Endothelial cell of umbilical vein (primary cell): ENCODE data around the gene TEX11.

ENCODE experiments used
- CTCF ChIP-seq, 2 donors: IDR thresholded peaks; 1 replicate in 1 of 2; 2 replicates in 1 of 2; pipeline ENCODE4 v1.5.1; 2011; ENCODE audit warnings: low read length in 2 of 2, mild to moderate bottlenecking in 2 of 2, moderate library complexity in 2 of 2, control low read depth in 1 of 2, inconsistent platforms in 1 of 2, low read depth in 1 of 2; ENCODE audit not compliant: insufficient read depth in 1 of 2; ENCODE audit errors: extremely low read depth in 1 of 2
- FOS ChIP-seq: IDR thresholded peaks from 2 replicates; pipeline ENCODE4 v1.6.1; 2011; ENCODE audit warnings: mild to moderate bottlenecking, low read length, moderate library complexity, borderline replicate concordance; ENCODE audit not compliant: insufficient read depth

DNA sequence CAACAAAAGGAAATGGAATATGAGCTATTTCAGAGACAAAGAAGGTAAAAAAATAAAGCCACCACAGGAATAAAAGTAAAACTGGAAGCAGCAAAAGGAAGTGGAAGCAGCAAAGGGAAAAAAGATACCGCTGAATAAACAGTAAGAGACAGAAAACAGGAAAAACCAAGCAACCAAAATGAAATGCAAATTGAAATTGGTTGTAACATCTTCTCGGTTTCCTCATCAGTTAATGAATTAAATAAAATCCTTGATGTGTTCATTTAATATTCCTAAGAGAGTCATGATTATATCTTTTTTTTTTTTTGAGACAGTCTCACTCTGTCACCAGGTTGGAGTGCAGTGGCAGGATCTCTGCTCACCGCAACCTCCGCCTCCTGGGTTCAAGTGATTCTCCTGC, 331.1 kb downstream of the TEX11 start:
- no peak for TF ChIP-seq CTCF (IDR thresholded peaks at IDR 0.05; ENCODE audit: extremely low read depth in 1 of 2, insufficient read depth in 1 of 2, low read depth in 1 of 2, low read length in 2 of 2)
- TF ChIP-seq FOS, result no peak
